ENCODE data around the gene ZBED6. TPM values are rescaled to one million over a fixed set of nuclear protein-coding genes. Genes with fewer than 3 reads are reported as not detected.

ZBED6 gene
- total and polyA plus RNA-seq, 10 of the 15 experiments (the other 5 are each of a cell fraction or from before 2014, with no cell fraction given): 0.13 to 15.9 (median 4.8) TPM

DNA sequence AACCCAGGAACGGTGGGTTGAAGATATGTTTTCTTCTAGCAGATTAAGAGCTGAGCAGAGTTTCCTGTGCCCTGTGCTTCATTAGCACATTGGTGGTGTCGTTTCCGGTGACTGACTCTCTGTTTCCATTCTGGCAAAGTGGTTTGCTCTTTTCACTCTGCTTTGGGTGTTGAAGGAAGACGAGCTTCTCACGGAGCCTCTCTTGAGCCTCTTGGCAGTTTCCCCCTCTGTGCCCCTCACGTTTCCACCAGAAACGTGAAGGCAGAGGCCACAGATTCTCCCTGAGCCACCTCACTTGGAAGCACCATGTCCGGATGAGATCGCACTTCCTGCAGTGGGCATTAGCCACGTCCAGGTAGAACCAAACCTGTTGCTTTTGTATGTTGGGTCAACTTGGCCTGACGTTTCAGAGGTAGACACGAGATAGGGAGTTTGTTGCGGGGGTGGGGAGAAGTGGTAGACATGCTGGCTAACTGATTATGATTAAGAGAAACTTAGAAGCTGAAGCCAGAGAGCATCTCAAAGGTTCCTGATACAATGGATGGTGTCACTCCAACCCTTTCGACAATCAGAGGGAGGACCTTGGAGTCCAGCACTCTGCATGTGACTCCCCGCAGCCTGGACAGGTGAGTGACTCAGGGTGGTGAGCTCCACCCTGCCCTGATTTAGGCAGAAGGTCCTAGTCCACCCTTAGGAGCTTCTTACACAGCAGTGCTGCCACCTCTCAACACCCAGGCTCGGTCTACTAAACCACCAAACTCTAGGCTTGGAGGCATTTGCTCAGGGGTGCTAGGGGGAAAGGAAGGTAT, 30.2 kb upstream of the ZBED6 start, which contains the start of gene LAX1 (continued):
- TF ChIP-seq TAF1 (IDR thresholded peaks at IDR 0.05; ENCODE audit: borderline replicate concordance, low read depth, low read length) (peak; percentile 92), ETV6 (conservative IDR thresholded peaks at IDR 0.05 in 1 of 2, IDR thresholded peaks at IDR 0.05 in 1 of 2; ENCODE audit: borderline replicate concordance in 1 of 2, low read depth in 1 of 2) (peak in 1 of 2 experiments; percentile 88; a peak in 2 of 4 replicates), MLLT1 (IDR thresholded peaks at IDR 0.05) (no peak)

DNA sequence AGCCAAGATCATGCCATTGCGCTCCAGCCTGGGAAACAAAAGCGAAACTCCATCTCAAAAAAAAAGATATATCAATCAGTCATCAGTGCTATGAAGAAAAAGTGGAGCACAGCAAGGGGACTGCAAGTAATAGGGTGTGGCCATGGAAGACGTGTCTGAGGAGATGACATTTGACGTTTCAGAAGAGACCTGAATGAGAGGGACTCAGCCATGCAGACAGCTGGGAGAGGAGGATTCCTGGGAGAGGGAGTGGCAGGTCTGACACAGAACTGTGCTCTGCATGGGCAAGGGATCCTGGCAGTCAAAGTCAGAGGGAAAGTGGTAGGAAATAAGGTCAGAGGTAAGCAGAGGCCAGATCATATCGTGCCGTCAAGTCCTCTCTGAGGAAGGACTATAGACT, 27.2 kb upstream of the ZBED6 start:
- ATAC-seq: no peak
- intact Hi-C loops (cut with micrococcal nuclease; ENCODE audit: unreplicated experiment) (no loop called here), in situ Hi-C loops (cut with MboI) (no loop called here)
- no peaks in the 10 kb centered on the region for H3K27me3 ChIP-seq (replicated peaks in 1 of 2; ENCODE audit: control insufficient read depth in 2 of 2, insufficient read depth in 2 of 2, low read length in 1 of 2)
- no peak for DNase-seq (ENCODE audit: low read depth, low spot score)
- H2AFZ ChIP-seq (ENCODE audit: control insufficient read depth, low read depth, low read length): no peak overlapping the region
- ChIA-PET RAD21 (ENCODE audit: unreplicated experiment) (no interaction called here), POLR2A (no interaction called here), CTCF (interaction anchor here (0.7 kb wide), 1 partner anchor 36 kb away, joined by 3 read pairs; no protein-coding TSS in a partner anchor), SMC1A (ENCODE audit: uncharacterized antibody, unreplicated experiment) (no interaction called here)
- 89% methylated on average over 6 of the region's 6 CpGs for WGBS (ENCODE audit: insufficient coverage, insufficient replicate concordance, low lambda C conversion rate, missing lambda C conversion rate)
- peak overlapping the region; percentile 19; the same call in 1 of the 2 replicates for H3K4me2 ChIP-seq (ENCODE audit: control insufficient read depth, insufficient read depth)
- no peak overlapping the region for H3K27ac ChIP-seq (ENCODE audit: control insufficient read depth, insufficient read depth)
- H3K79me2 ChIP-seq (ENCODE audit: control insufficient read depth, insufficient read depth, low read length): peaks cover 15% of the 10 kb centered on the region
- no peak overlapping the region for H3K9ac ChIP-seq (ENCODE audit: control insufficient read depth, insufficient read depth, low read length)
- TF ChIP-seq MLLT1 (IDR thresholded peaks at IDR 0.05) (no peak), FOXM1 (IDR thresholded peaks at IDR 0.05; ENCODE audit: low read depth, low read length) (no peak), CHD1 (IDR thresholded peaks at IDR 0.05; ENCODE audit: low read depth, low read length) (no peak)
- TF ChIP-seq, protein P1, sequence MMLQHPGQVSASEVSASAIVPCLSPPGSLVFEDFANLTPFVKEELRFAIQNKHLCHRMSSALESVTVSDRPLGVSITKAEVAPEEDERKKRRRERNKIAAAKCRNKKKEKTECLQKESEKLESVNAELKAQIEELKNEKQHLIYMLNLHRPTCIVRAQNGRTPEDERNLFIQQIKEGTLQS (IDR thresholded peaks at IDR 0.05; ENCODE audit: borderline replicate concordance, extremely low read depth, low read depth, low read length): no peak
- TF ChIP-seq, protein P2, sequence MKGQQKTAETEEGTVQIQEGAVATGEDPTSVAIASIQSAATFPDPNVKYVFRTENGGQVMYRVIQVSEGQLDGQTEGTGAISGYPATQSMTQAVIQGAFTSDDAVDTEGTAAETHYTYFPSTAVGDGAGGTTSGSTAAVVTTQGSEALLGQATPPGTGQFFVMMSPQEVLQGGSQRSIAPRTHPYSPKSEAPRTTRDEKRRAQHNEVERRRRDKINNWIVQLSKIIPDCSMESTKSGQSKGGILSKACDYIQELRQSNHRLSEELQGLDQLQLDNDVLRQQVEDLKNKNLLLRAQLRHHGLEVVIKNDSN (IDR thresholded peaks at IDR 0.05; ENCODE audit: borderline replicate concordance, extremely low read length, insufficient read depth, low read depth, low read length): no peak
- peaks cover 14% of the 10 kb centered on the region for H3K4me1 ChIP-seq (ENCODE audit: control insufficient read depth, insufficient read depth, low read length)
- no TSS peak for BruUV-seq (replicated peaks)
- H3K4me3 ChIP-seq: no peak overlapping the region
- H3K9me3 ChIP-seq (replicated peaks; ENCODE audit: control insufficient read depth, insufficient read depth, low read length): no peaks in the 10 kb centered on the region
- H3K36me3 ChIP-seq (ENCODE audit: control insufficient read depth in 2 of 2, insufficient read depth in 2 of 2, low read length in 1 of 2): 0 out of 4 replicates have a peak, but pooled peaks cover 0 to 6% of the 10 kb centered on the region in 2 experiments
- H4K20me1 ChIP-seq (ENCODE audit: control insufficient read depth, insufficient read depth): no peaks in the 10 kb centered on the region
- FAIRE-seq: no peak
